NCI-H128 (cell line): ENCODE results near the gene MLLT11.
"Not testable (repeated sequence)": the region's sequence is repeated elsewhere in the genome, so short reads cannot be mapped to it uniquely, and the experiment has no call there.

Experiments
- DNase-seq: peaks from one replicate; lab custom pipeline; 2025; ENCODE audit not compliant: unreplicated experiment; lab: John Stamatoyannopoulos, UW

MLLT11 gene

GRCh38 chr1:151055581-151055980 is 4.6 kb upstream of the MLLT11 start:
- no peak for DNase-seq

- no peak for DNase-seq
Measured at GRCh38 chr1:151056149-151056548, 4.0 kb upstream of the MLLT11 start.

GRCh38 chr1:151058692-151059091 is 1.5 kb upstream of the MLLT11 start:
- peak; percentile 40 for DNase-seq

DNA sequence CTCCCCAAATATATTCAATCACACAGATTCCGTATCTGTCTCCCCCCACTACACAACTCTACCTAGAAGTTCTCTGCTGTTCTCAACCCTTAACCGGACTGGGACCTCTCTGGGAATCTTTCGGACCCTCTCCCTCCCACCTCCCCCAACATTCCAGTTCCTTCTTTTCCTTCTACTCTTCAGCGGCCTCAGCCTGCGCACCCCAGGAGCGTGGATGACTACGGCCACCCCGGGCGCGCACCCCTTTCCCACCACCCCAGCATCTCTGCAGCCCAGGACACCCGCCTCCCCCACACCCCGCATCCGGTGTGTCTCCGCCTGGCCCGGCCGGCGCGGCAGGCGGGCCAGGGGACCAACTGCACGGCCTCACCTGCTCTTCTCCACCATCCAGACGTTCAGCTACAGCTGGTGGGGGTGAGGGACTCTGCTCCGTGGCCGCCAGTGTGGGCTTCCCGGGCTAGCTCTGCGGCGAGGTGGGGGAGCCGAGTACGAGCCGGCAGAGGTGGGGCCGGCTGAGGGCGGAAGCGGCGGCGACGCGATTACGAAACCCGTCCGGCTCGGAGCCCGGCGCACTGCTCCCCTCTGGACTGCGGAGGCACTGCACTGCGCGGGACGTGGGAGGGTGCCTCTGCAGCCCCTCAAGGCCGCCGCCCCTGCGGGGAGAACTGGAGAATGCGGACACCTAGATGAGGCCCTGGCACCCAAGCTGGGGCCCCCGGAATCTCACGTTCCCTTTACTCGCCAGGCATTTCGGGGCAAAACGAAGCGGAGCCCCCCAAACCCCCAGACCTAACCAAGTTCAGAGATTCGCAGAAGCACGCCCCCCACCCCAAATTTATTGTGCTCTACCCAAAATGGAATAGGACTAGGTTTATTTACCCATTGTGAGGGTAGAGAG is 839 bp upstream of the MLLT11 start, which contains the start of gene CDC42SE1:
TSS of gene CDC42SE1 (minus strand) at position 514 of the 898 bp plus-strand sequence. CDS start 3,892 bp downstream, outside the sequence.
- DNase-seq = peak; percentile 78

- DNase-seq = no peak
Measured at GRCh38 chr1:151060657-151061421, 642 bp downstream of the MLLT11 start.

DNA sequence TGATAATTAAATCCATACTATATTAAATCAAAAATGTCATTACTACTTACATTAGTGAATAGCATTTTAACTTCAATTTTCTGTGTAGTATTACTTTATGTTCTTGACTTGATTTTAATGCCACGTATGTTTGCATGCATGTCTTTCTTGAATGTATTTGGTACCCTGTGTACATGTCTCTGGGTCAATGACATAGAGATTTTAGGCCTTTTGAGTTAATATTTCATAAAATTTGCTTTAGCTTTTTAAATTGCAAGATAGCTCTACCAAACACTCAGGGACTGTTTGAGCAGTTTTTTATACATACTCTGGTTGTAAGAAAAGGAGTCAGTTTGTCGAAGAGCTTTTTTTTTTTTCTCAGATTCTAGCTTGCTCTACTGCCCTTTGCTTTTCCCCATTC is 1.5 kb downstream of the MLLT11 start:
- no peak for DNase-seq

- DNase-seq = no peak
Measured at GRCh38 chr1:151062741-151063371, 2.7 kb downstream of the MLLT11 start.

DNA sequence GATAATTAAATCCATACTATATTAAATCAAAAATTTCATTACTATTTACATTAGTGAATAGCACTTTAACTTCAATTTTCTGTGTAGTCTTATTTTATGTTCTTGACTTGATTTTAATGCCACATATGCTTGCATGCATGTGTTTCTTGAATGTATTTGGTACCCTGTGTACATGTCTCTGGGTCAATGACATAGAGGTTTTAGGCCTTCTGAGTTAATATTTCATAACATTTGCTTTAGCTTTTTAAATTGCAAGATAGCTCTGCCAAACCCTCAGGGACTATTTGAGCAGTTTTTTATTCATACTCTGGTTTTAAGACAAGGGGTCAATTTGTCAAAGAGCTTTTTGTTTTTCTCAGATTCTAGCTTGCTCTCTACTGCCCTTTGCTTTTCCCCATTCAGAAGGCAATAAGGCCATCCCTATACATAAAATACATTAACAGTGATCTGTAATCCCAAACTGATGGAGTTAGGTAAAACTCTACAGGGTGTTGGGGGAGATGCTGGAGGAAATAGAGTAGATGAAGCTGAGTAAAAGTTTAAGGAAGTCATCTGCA is 5.0 kb downstream of the MLLT11 start:
- no peak for DNase-seq

GRCh38 chr1:151067185-151067584 is 7.0 kb downstream of the MLLT11 start:
- no peak for DNase-seq

DNA sequence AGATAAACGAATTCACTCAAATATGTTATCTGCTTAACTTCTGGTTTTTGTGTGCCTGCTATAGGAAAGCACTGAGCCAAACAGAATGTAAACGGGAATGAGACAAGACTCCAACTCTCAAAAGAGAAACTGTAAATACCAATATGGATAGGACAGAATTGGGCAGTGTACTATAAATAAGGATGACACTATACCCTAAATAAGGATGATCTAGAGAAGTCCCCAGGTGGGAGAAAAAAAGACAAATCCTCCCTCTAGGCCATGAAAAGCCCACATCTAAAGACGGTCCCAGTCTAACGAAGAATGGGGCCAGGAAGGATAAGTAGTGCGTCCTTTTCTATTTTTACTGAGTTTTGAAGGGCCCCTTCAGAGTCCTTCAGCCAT is 8.9 kb downstream of the MLLT11 start:
- DNase-seq = no peak

GRCh38 chr1:151070474-151071276 is 10.5 kb downstream of the MLLT11 start, which contains the start of gene GABPB2:
Gene GABPB2, plus strand, starts transcription at chr1:151070761. Its CDS starts 17,429 bp downstream, at chr1:151088190.
- peak; percentile 88 for DNase-seq

GRCh38 chr1:151072224-151072623 is 12.0 kb downstream of the MLLT11 start:
- DNase-seq = no peak

- DNase-seq = no peak
Measured at GRCh38 chr1:151085953-151086559, 25.9 kb downstream of the MLLT11 start.

DNA sequence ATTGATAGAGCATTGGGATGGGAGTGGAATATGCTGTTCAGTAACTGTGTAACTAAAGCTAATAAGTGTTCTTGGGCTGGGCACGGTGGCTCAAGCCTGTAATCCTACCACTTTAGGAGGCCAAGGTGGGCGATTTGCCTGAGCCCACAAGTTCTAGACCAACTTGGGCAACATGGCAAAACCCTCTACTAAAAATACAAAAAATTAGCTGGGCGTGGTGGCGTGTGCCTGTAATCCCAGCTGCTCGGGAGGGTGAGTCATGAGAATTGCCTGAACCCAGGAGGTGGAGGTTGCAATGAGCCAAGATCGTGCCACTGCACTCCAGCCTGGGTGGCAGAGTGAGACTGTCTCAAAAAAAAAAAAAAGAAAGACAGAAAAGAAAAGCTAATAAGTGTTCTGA is 37.2 kb downstream of the MLLT11 start:
- DNase-seq = not testable (repeated sequence)

- no peak for DNase-seq
Measured at GRCh38 chr1:151098126-151098525, 37.9 kb downstream of the MLLT11 start.

DNA sequence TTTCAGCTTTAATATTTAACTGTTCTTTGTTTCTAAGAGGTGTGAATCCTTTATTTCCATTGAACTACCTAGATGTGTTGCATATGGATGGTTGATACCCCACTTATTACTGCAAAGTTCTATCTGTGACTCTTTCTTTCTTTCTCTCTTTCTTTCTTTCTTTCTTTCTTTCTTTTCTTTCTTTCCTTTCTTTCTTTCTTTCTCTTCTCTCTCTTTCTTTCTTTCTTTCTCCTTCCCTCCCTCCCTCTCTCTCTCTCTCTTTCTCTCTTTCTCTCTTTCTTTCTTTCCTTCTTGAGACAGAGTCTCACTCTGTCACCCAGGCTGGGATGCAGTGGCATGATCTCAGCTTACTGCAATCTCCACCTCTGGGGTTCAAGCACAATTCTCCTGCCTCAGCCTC is 44.4 kb downstream of the MLLT11 start:
- no peak for DNase-seq

GRCh38 chr1:151106894-151107293 is 46.7 kb downstream of the MLLT11 start:
- DNase-seq = no peak

DNA sequence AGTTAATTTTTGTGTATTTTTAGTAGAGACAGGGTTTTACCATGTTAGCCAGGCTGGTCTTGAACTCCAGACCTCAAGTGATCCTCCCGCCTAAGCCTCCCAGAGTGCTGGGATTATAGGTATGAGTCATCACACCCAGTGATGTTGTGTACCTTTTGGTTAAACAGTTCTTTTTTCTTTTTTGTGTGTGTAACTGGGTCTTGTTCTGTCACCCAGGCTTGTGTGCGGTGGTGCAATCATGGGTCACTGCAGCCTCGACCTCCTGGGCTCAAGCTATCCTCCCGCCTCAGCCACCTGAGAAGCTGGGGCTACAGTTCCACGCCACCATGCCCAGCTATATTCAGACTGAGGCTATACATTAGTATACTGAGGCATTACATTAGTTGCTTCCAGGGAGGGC is 48.1 kb downstream of the MLLT11 start:
- no peak for DNase-seq

GRCh38 chr1:151113877-151114276 is 53.7 kb downstream of the MLLT11 start:
- DNase-seq = no peak
